ENCODE data around the gene SRPRA. TPM values are rescaled to one million over a fixed set of nuclear protein-coding genes. Genes with fewer than 3 reads are reported as not detected.

Gene SRPRA, protein sequence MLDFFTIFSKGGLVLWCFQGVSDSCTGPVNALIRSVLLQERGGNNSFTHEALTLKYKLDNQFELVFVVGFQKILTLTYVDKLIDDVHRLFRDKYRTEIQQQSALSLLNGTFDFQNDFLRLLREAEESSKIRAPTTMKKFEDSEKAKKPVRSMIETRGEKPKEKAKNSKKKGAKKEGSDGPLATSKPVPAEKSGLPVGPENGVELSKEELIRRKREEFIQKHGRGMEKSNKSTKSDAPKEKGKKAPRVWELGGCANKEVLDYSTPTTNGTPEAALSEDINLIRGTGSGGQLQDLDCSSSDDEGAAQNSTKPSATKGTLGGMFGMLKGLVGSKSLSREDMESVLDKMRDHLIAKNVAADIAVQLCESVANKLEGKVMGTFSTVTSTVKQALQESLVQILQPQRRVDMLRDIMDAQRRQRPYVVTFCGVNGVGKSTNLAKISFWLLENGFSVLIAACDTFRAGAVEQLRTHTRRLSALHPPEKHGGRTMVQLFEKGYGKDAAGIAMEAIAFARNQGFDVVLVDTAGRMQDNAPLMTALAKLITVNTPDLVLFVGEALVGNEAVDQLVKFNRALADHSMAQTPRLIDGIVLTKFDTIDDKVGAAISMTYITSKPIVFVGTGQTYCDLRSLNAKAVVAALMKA
- 108 to 144 TPM (median 110 TPM) in 3 replicates for total RNA-seq
- long read RNA-seq, transcript SRPRA-201 (14 exons, 3,069 nt), result major isoform, 176 of 205 reads
- long read RNA-seq, partial matches to known transcripts, result 14 of 205 reads
- long read RNA-seq, other reads (novel, unspliced or antisense), result 12 of 205 reads

DNA sequence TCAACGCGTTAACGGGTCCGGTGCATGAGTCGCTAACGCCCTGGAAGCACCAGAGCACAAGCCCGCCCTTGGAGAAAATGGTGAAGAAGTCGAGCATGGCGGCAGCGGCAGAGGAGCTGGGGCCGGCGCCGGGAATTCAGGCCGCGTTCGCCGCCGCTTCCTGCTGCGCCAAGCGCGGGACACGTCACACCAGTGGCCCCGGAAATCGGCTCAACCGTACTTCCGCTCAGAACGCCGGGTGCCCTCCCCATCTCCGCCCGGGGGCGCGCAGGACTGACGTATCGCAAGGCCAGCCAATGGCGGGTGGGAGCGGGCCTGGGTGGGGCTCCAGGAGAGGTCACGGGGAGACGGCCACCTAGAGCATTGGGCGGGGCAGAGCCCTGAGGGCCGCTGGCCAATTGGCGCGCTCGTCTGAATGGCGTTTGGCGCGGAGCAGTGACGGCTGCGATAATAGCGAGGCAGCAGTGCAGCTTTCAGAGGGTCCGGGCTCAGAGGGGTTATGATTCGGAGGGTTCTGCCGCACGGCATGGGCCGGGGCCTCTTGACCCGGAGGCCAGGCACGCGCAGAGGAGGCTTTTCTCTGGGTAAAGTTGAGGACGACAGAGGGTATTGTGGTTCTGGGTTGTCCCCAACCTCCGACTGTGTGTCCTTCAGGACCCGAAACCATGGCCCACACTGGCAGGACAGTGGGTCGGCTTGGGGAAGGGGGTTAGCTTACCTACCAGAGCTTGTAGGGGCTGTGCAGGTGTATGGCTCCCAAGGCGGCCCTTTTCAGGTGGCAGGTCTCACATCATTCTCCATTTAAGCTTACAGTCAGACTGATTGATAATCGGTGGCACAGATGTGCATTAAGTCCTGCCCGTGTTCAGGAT, at the start of gene SRPRA, which contains the start of gene FOXRED1:
Gene SRPRA (minus strand): TSS at position 188 of the 872 bp plus-strand sequence. CDS start 91 bp downstream, at position 97.
Gene FOXRED1 (plus strand): TSS at position 447 of the 872 bp plus-strand sequence. CDS start 53 bp downstream, at position 500.
- Mint-ChIP-seq H3K27ac (ENCODE audit: unreplicated experiment) (peak within 1 kb of the TSS; percentile 97), H3K9me3 (ENCODE audit: low read depth) (no peaks in the 10 kb centered on the region), H3K4me3 (ENCODE audit: unreplicated experiment) (peak within 1 kb of the TSS; percentile 96), H3K4me1 (ENCODE audit: low read depth) (peaks cover 37% of the 10 kb centered on the region), H3K27me3 (ENCODE audit: low read depth) (no peaks in the 10 kb centered on the region), H3K36me3 (ENCODE audit: low read depth) (peaks cover 26% of the 10 kb centered on the region)
- TF ChIP-seq, protein P1, sequence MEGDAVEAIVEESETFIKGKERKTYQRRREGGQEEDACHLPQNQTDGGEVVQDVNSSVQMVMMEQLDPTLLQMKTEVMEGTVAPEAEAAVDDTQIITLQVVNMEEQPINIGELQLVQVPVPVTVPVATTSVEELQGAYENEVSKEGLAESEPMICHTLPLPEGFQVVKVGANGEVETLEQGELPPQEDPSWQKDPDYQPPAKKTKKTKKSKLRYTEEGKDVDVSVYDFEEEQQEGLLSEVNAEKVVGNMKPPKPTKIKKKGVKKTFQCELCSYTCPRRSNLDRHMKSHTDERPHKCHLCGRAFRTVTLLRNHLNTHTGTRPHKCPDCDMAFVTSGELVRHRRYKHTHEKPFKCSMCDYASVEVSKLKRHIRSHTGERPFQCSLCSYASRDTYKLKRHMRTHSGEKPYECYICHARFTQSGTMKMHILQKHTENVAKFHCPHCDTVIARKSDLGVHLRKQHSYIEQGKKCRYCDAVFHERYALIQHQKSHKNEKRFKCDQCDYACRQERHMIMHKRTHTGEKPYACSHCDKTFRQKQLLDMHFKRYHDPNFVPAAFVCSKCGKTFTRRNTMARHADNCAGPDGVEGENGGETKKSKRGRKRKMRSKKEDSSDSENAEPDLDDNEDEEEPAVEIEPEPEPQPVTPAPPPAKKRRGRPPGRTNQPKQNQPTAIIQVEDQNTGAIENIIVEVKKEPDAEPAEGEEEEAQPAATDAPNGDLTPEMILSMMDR (IDR thresholded peaks at IDR 0.05), result no peak
- DNase-seq (ENCODE audit: low spot score), result peak; percentile 100

DNA sequence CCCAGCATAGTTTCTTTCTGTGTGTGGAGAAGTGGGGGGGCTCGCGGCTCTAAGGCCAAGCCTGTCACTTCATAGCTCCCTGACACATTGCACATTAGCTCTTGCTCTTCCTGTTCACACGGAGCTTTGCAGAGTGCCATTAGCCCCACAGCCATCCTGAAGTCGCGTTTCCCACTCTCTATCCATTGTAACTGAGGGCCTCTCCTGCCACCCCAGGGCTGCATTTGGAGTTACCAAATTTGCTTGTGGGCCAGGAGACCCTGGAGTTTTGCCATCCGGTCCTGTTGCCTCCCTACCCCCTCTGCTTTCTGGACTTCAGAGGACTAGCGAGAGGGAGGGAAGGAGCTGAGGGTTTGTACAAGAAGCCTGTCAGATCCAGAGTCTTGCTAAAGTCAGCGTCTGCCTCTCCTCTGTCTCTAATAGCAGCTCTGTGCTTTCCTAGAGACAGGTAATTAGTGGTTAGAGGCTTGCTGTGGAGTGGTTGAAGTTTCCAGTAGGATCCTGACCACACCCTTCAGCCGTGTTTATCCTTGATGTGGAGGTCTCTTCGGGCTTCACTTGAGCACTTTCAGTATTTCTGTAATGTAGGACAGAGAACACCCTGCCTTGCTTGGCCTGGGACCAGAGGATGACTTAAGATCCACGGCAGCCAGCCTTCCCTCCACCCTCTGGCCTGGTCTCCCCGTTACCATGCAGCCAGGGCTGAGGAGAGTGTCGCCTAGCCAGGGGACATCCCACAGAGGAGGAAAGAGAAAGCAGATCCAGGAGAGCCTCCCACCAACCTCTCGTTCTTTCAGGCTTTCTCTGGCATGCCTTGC, 49.3 kb upstream of the SRPRA start:
- Mint-ChIP-seq H3K27me3 (ENCODE audit: low read depth) (no peaks in the 10 kb centered on the region), H3K9me3 (ENCODE audit: low read depth) (no peaks in the 10 kb centered on the region), H3K4me1 (ENCODE audit: low read depth) (peaks cover 42% of the 10 kb centered on the region), H3K36me3 (ENCODE audit: low read depth) (peaks cover 3% of the 10 kb centered on the region), H3K27ac (ENCODE audit: unreplicated experiment) (peak overlapping the region; percentile 94), H3K4me3 (ENCODE audit: unreplicated experiment) (peak overlapping the region; percentile 37)
- TF ChIP-seq, protein P1 (IDR thresholded peaks at IDR 0.05), result no peak
- DNase-seq (ENCODE audit: low spot score), result no peak

DNA sequence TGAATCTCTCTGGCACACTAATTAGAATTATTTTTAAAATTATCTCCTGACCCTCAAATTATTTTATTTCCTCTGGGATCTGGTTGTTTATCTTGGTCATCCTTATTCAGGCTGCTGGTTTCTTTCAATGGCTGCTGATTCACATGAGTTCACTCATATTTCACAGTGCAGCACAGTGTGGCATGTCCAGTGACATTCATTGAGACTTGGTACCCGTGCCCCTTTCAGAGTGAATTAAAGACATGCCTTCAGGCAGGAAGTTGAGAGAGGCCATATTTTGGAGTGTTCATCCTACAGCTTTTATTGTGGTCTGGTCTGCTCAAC, 48.7 kb upstream of the SRPRA start:
- Mint-ChIP-seq H3K27ac (ENCODE audit: unreplicated experiment) (peak overlapping the region; percentile 94), H3K27me3 (ENCODE audit: low read depth) (no peaks in the 10 kb centered on the region), H3K4me3 (ENCODE audit: unreplicated experiment) (no peak overlapping the region), H3K4me1 (ENCODE audit: low read depth) (peaks cover 42% of the 10 kb centered on the region), H3K36me3 (ENCODE audit: low read depth) (peaks cover 3% of the 10 kb centered on the region), H3K9me3 (ENCODE audit: low read depth) (no peaks in the 10 kb centered on the region)
- no peak for DNase-seq (ENCODE audit: low spot score)
- TF ChIP-seq, protein P1 (IDR thresholded peaks at IDR 0.05), result no peak

DNA sequence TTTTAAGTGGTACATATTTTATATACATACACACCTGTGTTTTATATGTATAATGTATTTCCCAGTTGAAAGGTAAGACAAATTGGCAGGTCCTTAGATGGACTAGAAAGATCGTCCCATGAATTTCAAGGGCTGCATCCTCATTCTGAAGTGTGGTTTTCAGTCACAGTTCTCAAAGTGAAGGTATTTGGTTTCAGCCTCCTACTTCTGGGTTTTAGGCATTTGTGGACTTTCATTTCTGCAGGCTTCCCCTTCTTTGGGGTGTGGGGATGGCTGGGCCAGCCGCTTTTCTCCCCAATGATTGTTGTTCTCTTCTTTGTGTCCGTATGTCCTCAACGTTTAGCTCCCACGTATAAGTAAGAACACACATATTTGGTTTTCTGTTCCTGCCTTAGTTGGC, 45.1 kb upstream of the SRPRA start:
- Mint-ChIP-seq H3K9me3 (ENCODE audit: low read depth) (no peaks in the 10 kb centered on the region), H3K27ac (ENCODE audit: unreplicated experiment) (no peak overlapping the region), H3K4me3 (ENCODE audit: unreplicated experiment) (no peak overlapping the region), H3K4me1 (ENCODE audit: low read depth) (peaks cover 38% of the 10 kb centered on the region), H3K27me3 (ENCODE audit: low read depth) (no peaks in the 10 kb centered on the region), H3K36me3 (ENCODE audit: low read depth) (peaks cover 7% of the 10 kb centered on the region)
- no peak for DNase-seq (ENCODE audit: low spot score)
- TF ChIP-seq, protein P1 (IDR thresholded peaks at IDR 0.05), result no peak
